Measurements from ENCODE around the gene LSR.

Gene LSR

DNA sequence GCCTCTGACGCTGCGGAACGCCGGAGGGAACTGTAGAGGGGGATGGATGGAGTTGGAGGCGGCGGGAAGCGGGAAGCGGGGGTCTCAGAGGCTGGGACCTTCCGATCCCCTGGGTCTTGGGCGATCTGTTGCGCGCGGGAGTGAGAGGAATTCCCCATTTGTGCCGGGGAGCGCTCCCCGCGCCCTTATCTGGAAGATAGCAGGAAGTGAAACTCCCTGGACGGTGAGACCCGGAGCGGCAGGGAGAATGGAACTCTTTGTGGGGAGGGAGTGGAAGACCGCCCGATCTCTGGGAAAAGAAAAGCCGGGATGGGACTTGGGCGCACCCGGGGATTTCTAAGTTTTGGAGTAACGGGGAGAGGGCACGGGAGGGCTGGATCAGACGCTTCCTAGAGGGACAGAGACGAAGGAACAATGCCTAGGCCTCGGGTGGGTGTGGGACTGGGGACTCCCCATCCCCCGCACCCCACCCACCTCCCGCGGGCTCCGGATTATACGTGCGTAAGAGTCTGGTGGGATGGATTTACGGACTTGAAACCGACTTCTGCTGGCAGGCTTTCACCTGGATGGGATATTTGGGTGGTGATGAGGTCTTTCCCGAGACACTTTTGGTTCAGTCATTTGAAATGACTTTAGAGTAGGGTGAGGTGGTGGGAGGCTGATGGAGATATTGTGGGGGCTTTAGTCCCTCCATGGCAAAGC, 495 bp downstream of the LSR start:
- DNase-seq = peak; percentile 25

DNA sequence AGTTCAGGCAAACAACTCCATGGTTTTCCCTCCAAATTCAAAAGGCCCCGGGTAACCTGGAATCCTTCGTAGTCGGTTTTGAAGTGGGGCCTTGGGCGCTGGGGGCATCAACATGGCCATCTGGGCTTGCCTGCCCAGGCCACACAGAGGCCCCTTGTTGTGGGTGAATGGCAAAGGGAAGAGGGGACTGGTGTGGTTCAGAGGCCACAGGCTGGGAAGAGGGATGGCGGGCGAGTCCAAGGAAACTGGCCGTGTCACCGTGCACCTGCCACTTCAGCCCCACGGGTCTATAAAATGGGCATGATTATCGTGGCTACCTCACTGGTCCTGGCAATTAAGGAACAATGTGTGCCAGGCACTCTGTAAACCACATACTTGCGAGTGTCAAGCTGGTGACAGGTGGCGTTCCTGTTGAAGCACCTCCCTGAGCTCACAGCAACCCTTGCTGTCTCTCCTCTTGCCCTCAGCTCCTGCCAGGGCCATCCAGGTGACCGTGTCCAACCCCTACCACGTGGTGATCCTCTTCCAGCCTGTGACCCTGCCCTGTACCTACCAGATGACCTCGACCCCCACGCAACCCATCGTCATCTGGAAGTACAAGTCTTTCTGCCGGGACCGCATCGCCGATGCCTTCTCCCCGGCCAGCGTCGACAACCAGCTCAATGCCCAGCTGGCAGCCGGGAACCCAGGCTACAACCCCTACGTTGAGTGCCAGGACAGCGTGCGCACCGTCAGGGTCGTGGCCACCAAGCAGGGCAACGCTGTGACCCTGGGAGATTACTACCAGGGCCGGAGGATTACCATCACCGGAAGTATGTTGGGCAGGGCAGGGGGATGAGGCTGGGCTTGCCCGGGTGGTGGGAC, 1.3 kb downstream of the LSR start:
- DNase-seq = peak; percentile 19

DNA sequence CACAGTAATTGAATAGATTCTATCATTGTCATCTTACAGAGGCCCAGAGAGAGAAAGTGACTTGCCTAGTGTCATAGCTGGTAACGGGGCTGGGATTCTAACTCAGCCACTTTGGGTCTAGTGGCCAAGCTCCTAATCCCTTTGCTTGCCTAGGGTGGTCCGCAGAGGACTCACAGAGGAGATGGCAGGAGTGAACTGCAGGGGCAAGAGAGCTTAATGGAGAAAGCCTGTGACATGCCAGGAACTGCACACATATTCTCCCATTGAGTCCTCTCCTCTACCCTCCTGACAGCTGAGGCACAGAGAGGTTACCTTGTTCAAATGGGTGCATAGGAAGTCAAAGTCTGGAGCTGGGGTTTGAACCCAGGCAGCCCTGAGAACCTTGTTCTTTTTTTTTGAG, 2.7 kb downstream of the LSR start:
- DNase-seq = peak; percentile 16

DNA sequence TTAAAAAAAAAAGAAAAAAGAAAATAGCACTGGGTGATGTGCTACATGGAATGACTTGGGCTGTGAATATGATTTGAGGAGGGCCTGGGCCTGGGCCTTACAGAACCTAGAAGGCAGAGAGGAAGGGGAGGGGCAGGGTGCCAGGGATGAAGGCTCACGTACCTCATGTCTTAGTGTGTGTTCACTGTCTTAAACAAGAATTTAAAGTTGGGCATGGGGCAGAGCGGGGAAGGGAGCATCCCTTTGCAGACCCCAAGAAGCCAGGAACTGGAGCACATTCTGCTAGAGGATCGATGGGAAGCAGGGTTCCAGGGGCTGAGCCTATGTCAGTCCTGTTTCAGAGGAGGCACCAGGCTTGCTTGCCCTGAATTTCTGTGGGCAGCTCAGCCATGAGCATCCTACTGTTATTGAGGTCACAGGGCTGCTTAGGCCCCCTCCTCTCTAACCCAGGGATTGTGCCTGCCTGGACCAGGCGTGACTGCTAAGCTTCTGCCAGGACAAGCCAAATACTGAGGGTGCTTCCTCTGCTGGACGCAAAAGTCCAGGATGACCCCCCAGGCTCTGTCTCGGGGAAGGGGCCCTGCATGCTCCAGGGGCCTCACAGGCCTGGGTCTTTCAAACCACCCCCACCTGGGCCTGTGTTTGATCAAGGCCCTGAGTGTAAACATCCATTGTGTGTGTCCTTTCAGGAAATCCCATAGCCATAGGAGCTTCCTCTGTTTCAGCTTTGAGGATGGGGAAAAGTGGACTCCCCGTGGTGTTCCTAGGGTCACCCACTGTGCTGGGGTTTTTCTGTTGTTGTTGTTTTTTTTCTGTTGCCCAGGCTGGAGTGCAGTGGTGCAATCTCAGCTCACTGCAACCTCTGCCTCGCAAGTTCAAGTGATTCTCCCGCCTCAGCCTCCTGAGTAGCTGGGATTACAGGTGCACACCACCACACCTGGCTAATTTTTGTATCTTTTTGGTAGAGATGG, 4.8 kb downstream of the LSR start:
- DNase-seq = peak; percentile 8

DNA sequence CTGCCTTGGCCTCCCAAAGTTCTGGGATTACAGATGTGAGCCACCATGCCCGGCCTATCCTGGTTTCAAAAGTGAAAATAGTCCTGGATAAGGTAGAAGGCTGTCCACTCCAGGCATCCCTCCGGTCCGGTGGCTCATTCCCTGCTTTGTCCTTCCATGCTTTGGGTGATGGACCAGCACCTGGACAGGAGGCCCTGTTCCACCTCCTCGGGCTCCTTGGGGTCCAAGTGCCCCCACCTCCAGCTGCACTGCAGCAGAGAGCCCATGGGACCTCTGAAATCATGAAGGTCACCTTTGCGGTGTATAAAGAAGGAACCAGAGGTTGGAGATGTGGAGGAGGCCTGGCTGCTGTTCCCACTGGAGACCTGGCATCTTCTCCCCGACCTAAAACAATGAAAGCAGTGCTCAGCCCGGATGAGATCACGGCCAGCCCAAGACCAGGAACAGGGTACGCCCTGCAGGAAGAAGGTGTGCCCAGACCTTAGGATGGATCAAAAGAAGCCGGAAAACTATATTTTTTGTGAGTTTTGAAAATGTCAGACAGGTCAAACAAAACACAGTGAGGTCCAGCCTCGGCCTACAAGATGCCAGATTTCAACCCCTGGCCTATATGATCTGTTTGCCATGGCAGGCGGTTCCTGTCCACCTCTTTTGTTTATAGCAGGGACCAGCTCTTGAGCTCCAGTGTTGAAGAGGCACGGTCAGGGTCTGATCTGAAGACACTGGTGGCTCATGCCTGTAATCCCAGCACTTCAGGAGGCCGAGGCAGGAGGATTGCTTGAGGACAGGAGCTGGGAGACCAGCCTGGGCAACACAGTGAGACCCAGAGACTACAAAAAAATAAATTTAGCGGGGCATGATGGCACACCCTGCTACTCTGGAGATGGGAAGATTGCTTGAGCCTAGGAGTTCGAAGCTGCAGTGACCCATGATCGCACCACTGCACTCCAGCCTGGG, 5.8 kb downstream of the LSR start:
- peak; percentile 13 for DNase-seq

DNA sequence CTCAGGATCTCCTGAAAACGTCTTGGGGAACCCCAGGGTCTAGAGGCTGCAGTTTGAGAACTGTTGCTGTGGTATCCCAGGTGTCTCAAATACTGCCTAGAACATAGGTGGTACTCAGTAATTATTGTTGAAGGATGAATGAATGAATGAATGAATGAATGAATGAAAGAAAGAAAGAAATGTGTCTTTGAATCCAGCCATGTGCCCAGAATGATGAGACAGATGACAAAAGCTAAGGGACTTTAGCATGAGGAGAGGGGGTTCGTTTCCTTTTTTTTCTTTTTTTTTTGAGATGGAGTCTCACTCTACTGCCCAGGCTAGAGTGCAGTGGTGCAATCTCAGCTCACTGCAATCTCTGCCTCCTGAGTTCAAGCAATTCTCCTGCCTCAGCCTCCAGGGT, 7.8 kb downstream of the LSR start:
- no peak for DNase-seq

DNA sequence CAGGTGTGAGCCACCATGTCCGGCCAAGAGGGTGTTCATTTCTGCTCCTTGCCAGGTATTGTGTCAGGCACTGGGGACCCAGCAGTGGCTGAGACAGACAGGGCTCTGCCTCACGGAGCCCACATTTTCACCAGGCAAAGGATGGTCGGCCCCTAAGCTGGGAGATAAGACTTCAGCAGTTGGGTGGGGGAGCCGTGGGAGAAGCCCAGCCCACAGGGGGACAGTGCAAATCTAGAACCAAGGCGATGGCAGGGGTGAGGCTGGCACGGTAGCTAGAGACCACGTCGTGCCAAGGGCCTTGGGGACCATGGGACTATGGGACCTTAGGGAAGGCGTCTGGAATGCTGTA, 8.3 kb downstream of the LSR start:
- DNase-seq = peak; percentile 16

DNA sequence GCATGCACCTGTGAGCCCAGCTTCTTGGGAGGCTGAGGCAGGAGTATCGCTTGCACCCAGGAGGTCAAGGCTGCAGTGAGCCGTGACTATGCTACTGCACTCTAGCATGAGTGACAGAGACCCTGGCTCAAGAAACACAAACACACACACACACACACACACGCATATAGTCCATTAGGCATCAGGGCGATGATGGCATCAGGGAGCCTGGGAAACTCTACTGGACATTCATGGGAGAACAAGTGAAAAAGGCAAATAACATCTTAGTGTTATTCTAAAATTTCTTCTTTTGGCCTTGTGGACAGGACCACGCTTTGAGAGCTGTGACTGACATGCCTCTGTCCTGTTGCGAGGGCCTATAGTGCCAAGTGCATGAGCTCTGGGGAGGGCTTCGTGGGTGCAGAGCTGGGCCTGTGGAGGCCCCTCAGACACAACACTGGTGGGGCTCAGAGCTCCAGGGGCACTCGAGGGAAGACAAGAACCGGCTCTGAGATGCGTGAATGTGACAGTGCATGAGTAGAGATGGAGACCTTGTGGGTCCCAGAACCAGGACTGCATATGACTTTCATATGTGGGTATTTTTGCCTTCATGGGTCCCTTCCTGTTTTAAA, 12.0 kb downstream of the LSR start:
- DNase-seq = peak; percentile 17

DNA sequence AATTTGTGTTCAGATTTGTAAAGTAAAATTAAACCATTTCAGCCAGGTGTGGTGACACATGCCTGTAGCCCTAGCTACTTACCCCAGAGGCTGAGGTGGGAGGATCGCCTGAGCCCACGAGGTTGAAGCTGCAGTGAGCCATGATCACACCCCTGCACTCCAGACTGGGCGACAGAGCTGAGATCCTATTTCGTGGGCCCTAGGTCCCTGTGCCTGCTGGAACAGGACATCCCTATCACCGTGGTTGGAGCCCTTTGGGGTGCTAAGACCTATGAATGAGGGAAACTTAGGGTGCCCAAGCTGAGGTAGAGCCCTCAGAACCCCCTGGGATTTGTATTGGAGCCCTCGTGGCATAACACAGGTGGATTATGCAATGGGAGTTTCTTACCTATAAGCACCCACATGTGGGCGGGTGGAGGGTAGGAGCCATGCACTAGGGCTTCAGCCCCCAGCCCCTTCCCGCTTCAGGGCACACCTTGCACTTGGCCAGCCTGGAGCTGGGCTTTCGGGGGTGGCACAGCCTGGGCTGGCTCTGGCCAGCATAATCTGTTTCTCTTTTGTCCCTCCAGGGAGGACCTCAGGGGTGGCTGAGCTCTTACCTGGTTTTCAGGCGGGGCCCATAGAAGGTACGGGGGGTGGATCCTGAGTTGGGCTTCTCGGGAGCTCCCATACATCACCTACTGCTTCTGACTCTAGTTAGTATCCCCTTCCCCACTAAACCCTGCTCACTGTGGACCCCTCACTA, 12.7 kb downstream of the LSR start:
- peak; percentile 18 for DNase-seq

DNA sequence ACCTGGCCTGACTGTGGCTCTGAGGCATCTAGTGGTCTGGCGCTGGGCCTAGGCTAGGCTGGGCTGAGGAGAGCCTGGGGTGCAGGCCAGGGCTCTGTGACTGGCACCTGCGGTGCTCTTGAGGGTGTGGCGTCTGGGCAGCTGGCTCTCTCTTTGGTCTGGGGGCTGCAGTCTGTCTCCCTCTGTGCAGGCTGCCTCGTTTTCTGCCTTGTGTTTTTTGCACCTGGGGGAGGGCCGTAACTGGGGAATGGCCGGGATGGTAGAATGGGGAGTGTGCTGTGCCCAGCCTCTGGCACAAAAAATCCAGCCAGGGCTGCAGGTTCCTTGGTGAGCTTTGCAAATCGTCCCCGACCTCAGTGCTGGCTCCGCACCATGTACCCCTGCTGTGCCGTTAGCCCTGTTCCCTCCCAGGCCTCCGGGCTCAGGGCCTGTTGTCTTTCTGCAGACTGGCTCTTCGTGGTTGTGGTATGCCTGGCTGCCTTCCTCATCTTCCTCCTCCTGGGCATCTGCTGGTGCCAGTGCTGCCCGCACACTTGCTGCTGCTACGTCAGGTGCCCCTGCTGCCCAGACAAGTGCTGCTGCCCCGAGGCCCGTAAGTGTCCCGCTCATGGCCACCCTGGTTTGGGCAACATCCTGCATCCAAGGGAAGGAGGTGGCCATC, 13.4 kb downstream of the LSR start:
- peak; percentile 16 for DNase-seq

DNA sequence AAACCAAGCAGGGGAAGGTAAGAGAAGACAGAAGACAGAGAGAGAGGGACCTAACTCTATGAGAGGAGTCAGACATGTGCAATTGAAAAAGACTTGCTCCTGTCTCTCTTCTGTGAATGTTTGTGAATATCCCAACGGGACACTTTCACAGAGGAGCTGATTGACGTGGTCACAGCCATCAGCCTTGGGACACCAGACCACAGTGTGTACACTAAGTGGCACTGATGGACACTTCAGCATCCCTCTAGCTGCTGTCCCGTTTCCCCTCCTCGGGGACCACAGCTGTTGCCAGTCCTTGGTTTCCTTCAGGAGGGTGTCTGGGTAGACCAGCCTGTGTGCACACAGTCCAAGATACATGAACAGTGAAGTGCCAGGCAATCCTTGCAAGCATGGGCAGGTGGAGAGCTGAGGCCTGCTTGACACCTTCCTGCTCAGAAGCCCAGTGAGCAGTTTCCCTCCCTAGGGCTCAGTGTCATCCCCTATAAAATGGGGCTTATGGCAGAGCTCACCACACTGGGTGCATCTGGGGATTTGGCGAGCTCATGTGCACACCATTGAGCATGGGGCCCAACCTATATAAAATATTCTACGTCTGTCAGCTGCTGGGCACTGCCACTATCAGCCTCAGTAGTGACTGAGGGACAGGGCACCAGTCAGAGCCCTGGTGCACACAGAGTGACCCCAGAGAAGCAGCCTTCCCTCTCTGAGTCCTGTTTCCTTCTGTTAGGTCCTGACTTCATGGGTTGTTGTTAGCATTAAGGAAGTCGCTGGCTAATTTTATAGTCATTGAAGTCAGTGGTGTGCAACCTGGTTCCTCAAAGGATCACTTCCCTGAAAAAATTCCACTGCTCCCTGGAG, 15.7 kb downstream of the LSR start:
- DNase-seq = peak; percentile 22

DNA sequence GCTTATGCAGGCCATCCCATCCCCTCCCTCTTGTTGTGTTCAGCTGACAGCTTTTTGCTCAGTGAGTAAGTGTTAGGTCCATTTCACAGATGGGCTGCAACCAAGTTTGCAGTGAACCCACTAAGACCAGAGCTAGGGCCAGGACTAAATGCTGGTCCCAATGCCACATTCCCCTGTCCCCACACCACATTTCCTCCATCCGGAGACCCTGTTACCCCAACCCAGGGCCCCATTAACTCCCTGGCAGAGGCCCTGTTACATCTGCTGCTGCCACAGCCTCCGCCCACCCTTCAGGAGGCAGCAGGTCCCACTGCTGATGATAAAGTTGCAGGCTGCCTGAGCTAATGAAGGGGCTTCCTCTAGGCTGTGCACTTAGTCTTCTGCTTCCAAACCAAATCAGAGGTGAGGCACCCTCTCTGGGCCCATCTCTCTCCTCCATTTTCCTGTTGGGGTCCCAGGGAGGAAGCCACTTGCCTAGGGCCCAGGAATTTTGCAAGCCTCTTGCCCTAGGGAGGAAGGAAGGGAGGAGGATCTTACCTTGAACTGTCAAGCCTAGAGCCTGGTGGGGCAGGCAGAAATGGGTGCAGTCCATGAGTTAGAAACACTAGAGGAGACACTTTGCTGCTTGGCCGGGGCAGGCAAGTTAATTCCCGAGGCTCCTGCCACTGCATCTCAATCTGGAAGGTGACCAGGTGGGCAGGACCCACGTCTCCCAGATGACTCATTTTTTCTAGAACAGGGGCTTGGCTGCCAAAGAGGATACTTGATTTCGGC, 16.5 kb downstream of the LSR start:
- peak; percentile 23 for DNase-seq

DNA sequence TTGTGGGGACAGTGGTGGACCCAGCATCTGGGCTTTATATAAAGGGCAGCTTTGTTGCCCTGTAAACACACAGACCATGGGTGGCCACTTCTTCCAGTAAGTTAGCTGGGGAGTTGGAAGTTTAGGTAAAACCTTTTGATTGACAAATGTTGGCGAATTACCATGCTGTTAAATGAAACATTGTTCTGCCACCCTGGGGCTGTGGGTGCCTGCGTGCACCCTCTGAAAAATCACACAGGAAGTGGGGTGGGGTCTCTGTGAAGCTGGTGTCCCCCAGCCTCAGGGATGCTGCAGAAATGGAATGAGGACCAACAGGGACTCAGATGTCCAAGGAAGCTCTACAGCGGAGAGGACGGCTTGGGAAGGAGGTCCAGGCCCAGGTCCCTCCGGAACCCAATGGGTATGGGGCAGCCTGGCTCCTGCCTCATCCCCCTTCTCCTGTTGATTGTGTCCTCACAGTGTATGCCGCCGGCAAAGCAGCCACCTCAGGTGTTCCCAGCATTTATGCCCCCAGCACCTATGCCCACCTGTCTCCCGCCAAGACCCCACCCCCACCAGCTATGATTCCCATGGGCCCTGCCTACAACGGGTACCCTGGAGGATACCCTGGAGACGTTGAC, 17.2 kb downstream of the LSR start:
- peak; percentile 27 for DNase-seq

DNA sequence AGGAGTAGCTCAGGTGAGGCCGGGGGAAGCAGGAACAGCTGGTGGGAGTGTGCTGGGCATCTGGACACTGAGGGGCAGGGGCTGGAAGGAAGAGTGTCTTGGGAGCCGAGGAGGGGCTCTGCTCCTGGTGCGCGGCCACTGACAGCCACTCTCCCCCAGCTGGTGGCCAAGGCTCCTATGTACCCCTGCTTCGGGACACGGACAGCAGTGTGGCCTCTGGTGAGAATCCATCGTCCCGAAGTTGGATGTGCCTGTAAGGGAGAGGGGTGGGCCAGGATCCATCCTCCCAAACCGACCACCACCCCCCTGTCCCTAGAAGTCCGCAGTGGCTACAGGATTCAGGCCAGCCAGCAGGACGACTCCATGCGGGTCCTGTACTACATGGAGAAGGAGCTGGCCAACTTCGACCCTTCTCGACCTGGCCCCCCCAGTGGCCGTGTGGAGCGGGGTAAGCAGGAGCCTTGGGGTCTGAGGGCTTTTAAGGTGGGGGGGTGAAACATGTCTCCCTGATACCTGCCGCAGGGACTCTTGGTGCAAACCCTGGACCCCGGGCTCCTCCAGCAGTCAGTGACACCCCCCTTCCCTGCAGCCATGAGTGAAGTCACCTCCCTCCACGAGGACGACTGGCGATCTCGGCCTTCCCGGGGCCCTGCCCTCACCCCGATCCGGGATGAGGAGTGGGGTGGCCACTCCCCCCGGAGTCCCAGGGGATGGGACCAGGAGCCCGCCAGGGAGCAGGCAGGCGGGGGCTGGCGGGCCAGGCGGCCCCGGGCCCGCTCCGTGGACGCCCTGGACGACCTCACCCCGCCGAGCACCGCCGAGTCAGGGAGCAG, 17.9 kb downstream of the LSR start:
- no peak for DNase-seq

DNA sequence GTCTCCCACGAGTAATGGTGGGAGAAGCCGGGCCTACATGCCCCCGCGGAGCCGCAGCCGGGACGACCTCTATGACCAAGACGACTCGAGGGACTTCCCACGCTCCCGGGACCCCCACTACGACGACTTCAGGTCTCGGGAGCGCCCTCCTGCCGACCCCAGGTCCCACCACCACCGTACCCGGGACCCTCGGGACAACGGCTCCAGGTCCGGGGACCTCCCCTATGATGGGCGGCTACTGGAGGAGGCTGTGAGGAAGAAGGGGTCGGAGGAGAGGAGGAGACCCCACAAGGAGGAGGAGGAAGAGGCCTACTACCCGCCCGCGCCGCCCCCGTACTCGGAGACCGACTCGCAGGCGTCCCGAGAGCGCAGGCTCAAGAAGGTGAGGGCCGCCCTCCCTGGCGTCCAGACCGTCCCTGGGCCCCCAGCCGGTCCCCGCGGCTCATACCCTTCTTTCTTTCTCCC, 18.6 kb downstream of the LSR start:
- no peak for DNase-seq

DNA sequence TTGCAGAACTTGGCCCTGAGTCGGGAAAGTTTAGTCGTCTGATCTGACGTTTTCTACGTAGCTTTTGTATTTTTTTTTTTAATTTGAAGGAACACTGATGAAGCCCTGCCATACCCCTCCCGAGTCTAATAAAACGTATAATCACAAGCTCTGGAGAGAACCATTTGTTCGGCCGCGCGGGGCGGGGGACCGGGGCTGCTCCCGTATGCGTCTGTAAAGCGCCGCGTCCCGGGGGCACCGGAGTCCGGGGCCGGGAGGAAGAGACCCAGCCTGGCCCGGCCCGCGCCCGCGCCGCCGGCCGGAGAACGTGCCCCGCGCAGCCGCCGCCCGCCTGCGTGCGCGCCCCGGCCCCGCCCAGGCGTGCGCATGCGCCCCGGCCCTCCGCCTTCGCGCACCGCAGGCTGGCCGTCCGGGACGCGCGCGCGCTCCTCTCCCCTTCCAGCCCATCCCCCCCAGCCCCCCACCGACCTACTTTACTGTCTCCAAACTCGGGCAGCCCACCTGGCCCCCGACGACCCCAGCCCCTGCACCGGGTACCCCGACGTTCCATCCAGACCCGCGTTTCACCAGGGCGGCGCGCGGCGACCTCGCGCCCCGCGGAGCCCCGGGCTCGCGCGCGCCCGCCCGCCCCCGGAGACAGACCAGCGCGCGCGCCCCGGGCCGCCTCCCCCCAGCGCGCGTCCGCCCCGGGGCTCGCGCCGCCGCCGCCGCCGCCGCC, 19.2 kb downstream of the LSR start:
- peak; percentile 83 for DNase-seq

Measured in activated T-cell treated with anti-CD3 and anti-CD28 coated beads, Interleukin-2, amount 50 U/mL, for 1 hour (primary cell).